GM12873 (cell line): ENCODE measurements around the gene KIF2C.

Source experiments
- CTCF ChIP-seq: IDR thresholded peaks from 2 replicates; pipeline ENCODE4 v1.5.1; 2012; ENCODE audit warnings: low read depth, mild to moderate bottlenecking, moderate library complexity, low read length, control low read depth; ENCODE audit not compliant: insufficient read depth; ENCODE audit errors: missing control alignments

The KIF2C gene

GRCh38 chr1:44739307-44740178, at the start of gene KIF2C:
TSS of gene KIF2C (plus strand) at chr1:44739837. CDS start at chr1:44739933, 96 bp downstream.
- no peak for TF ChIP-seq CTCF

- no peak for TF ChIP-seq CTCF
Measured at GRCh38 chr1:44693159-44693558, 46.5 kb upstream of the KIF2C start.

- no peak for TF ChIP-seq CTCF
Measured at GRCh38 chr1:44693900-44694299, 45.7 kb upstream of the KIF2C start.

GRCh38 chr1:44694863-44695478, 44.7 kb upstream of the KIF2C start:
- no peak for TF ChIP-seq CTCF

GRCh38 chr1:44695671-44696070, 44.0 kb upstream of the KIF2C start:
- TF ChIP-seq CTCF = no peak

- no peak for TF ChIP-seq CTCF
Measured at GRCh38 chr1:44696101-44696500, 43.5 kb upstream of the KIF2C start.

- no peak for TF ChIP-seq CTCF
Measured at GRCh38 chr1:44696789-44697345, 42.8 kb upstream of the KIF2C start.
